Testis (tissue), 2 donors: ENCODE results near the gene ANKH.

Experiments
- POLR2A ChIP-seq: fragments of 450-650 bp; IDR thresholded peaks from one replicate; pipeline ENCODE4 v1.6.1; 2017; ENCODE audit warnings: antibody characterized with exemption, mild to moderate bottlenecking, moderate library complexity
- TF ChIP-seq, protein P1 (sequence below), 3 experiments: fragments of 450-650 bp in 2 of 3; fragments of 200-600 bp in 1 of 3; sonication (generic) in 1 of 3; IDR thresholded peaks; one replicate each; pipeline ENCODE4 v1.5.1; 2016 to 2019; ENCODE audit warnings: antibody characterized with exemption in 3 of 3, mild to moderate bottlenecking in 2 of 3, moderate library complexity in 1 of 3

DNA sequence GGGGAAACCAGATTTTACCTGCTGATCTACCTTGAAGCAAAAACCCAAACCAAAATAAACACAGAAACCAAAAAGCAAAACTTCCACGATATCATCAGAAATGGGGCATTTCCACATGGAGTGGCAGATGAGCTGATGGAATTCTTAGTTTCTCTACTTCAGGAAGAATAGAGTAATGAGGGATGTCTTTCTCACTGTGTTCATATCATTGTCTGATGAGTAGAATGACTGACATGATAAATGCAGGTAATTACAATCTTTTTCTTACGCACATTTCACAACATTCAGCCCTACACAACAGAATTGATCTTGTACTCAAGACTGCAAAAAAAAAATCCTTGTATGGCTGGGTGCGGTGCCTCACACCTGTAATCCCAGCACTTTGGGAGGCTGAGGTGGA is 23.2 kb upstream of the ANKH start:
- TF ChIP-seq, protein P1, sequence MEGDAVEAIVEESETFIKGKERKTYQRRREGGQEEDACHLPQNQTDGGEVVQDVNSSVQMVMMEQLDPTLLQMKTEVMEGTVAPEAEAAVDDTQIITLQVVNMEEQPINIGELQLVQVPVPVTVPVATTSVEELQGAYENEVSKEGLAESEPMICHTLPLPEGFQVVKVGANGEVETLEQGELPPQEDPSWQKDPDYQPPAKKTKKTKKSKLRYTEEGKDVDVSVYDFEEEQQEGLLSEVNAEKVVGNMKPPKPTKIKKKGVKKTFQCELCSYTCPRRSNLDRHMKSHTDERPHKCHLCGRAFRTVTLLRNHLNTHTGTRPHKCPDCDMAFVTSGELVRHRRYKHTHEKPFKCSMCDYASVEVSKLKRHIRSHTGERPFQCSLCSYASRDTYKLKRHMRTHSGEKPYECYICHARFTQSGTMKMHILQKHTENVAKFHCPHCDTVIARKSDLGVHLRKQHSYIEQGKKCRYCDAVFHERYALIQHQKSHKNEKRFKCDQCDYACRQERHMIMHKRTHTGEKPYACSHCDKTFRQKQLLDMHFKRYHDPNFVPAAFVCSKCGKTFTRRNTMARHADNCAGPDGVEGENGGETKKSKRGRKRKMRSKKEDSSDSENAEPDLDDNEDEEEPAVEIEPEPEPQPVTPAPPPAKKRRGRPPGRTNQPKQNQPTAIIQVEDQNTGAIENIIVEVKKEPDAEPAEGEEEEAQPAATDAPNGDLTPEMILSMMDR (IDR thresholded peaks at IDR 0.05) = no peak
- TF ChIP-seq POLR2A = no peak
